Muscle layer of colon (tissue), 2 donors: ENCODE results near the gene XRCC2.
"Not testable (repeated sequence)": the region's sequence is repeated elsewhere in the genome, so short reads cannot be mapped to it uniquely, and the experiment has no call there.

Source experiments
- H3K27ac ChIP-seq: one replicate; pipeline ENCODE4 v1.7.0; 2013; ENCODE audit warnings: low read depth, mild to moderate bottlenecking, low read length, moderate library complexity
- H3K27me3 ChIP-seq, 2 donors: one replicate each; pipeline ENCODE4 v1.7.0; 2013; ENCODE audit warnings: low read length in 2 of 2, mild to moderate bottlenecking in 2 of 2; ENCODE audit not compliant: insufficient read depth in 2 of 2, control insufficient read depth in 1 of 2
- H3K36me3 ChIP-seq: one replicate; pipeline ENCODE4 v1.7.0; 2013; ENCODE audit warnings: mild to moderate bottlenecking, low read length; ENCODE audit not compliant: insufficient read depth
- H3K4me1 ChIP-seq: one replicate; pipeline ENCODE4 v1.7.0; 2013; ENCODE audit warnings: mild to moderate bottlenecking, low read length; ENCODE audit not compliant: insufficient read depth
- H3K4me3 ChIP-seq, 2 donors: one replicate each; pipeline ENCODE4 v1.7.0; 2013; ENCODE audit warnings: low read length in 2 of 2, low read depth in 1 of 2, mild to moderate bottlenecking in 1 of 2, moderate library complexity in 1 of 2
- H3K9ac ChIP-seq: one replicate; pipeline ENCODE4 v1.7.0; 2013; ENCODE audit warnings: low read length
- H3K9me3 ChIP-seq: one replicate; pipeline ENCODE4 v1.7.0; 2013; ENCODE audit warnings: mild to moderate bottlenecking, low read length
- donor health status: abdominal sarcoma.
- donor health status: Adenocarcinoma of cecum.

XRCC2 gene

GRCh38 chr7:152675759-152676636 is at the start of gene XRCC2:
TSS of gene XRCC2 (minus strand) at chr7:152676141. CDS start at chr7:152676079, 62 bp downstream.
- Histone ChIP-seq H3K36me3 (no peaks in the 10 kb centered on the region), H3K9me3 (no peaks in the 10 kb centered on the region), H3K9ac (no peak within 1 kb of the TSS), H3K4me1 (peaks cover 6% of the 10 kb centered on the region), H3K27me3 (no peaks in the 10 kb centered on the region), H3K27ac (peak within 1 kb of the TSS; percentile 80), H3K4me3 (peak within 1 kb of the TSS; percentile 64 to 70)

DNA sequence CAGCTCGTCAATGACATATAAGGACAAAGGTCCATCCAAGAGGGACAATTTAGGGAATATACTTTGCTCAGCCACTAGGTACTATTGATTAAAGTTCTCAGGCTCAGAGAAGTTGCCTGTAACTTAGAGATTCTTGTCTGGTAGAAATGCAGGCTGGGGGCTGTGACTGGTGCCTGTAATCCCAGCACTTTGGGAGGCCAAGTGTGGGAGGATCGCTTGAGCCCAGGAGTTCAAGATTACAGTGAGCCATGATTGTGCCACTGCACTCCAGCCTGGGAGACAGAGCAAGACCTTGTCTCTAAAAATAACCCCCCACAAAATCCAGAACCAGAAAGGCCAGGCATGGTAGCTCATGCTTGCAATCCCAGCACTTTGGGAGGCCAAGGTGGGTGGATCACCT is 47.4 kb upstream of the XRCC2 start:
- Histone ChIP-seq H3K36me3 (no peaks in the 10 kb centered on the region), H3K9ac (no peak overlapping the region)

DNA sequence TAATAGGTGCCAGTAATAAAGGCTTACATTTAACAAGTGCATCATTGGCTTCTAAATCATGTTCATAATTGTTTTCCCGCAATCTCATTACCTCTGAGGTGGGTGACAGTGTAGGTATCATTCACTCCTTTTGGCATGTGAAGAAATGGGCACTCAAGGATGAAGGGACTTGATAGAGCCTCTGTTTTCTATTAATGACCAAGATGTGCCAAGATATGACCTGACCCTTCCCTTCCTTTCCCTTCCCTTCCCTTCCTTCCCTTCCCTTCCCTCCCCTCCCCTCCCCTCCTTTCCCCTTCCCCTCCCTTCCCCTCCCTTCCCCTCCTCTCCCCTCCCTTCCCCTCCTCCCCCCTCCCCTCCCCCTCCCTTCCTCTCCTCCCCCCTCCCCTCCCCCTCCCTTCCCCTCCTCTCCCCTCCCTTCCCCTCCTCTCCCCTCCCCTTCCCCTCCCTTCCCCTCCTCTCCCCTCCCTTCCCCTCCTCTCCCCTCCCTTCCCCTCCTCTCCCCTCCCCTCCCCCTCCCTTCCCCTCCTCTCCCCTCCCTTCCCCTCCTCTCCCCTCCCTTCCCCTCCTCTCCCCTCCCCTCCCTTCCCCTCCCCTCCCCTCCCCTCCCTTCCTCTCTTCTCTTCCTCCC is 36.6 kb upstream of the XRCC2 start:
- not testable (repeated sequence) for H3K27ac ChIP-seq, H3K9me3 ChIP-seq

More for the DNA sequence above, 47.4 kb upstream of the XRCC2 start:
- Histone ChIP-seq H3K4me3 (no peak overlapping the region), H3K4me1 (no peaks in the 10 kb centered on the region), H3K27me3 (no peaks in the 10 kb centered on the region), H3K9me3 (no peaks in the 10 kb centered on the region), H3K27ac (no peak overlapping the region)

GRCh38 chr7:152711444-152711944 is 35.6 kb upstream of the XRCC2 start:
- H3K9me3 ChIP-seq, result no peaks in the 10 kb centered on the region
- H3K27ac ChIP-seq, result no peak overlapping the region
- no peaks in the 10 kb centered on the region for H3K36me3 ChIP-seq
- no peaks in the 10 kb centered on the region for H3K4me1 ChIP-seq
- H3K27me3 ChIP-seq, result no peaks in the 10 kb centered on the region
- no peak overlapping the region for H3K4me3 ChIP-seq
- no peak overlapping the region for H3K9ac ChIP-seq

More for the DNA sequence above, 36.6 kb upstream of the XRCC2 start:
- not testable (repeated sequence) for H3K36me3 ChIP-seq, H3K27me3 ChIP-seq, H3K4me3 ChIP-seq, H3K4me1 ChIP-seq, H3K9ac ChIP-seq

GRCh38 chr7:152710153-152710442 is 34.2 kb upstream of the XRCC2 start:
- Histone ChIP-seq H3K4me3 (no peak overlapping the region), H3K36me3 (no peaks in the 10 kb centered on the region), H3K27ac (no peak overlapping the region), H3K27me3 (no peaks in the 10 kb centered on the region), H3K9me3 (no peaks in the 10 kb centered on the region), H3K4me1 (no peaks in the 10 kb centered on the region), H3K9ac (no peak overlapping the region)

DNA sequence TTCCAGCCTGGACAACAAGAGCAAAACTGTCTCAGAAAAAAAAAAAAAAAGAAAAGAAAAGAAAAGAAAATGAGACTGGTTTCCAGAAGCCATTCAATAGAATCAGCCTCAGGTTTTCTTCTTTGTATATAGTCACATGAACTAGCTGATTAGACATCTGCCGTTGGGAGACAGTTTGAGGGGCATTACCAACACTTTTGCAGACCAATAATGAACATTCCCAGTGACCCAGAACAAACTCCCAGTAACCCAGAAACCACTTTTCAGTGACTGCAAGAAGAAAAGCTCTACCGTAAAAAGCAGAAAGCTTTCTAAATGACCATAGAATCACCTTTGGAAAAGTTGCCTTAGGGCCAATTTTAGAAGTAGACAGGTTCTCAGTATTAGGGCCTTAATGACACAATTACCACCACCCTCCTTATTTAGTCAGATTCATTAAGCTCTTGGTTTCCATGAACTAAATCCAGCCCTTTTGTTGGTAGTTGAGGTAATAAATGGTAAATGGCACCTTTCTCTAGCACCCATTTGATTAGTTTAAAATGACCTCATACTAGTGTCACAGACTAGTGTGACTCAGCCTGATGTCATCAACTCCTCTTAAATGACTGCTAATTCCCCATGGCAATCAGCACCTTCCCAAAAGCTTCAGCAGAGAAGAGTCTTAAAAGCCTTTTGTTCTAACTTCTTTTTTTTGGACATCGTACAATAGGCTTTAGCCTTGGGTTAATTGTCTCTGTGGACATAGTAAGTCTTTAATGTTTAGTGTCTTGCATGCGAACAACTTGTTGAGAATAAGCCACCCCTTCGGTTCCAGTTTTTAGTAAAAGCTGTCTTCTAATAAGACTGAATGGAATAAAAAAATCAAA is 33.6 kb upstream of the XRCC2 start:
- Histone ChIP-seq H3K4me3 (no peak overlapping the region), H3K36me3 (no peaks in the 10 kb centered on the region), H3K9ac (no peak overlapping the region), H3K4me1 (no peaks in the 10 kb centered on the region), H3K27me3 (no peaks in the 10 kb centered on the region), H3K9me3 (no peaks in the 10 kb centered on the region), H3K27ac (no peak overlapping the region)

GRCh38 chr7:152704796-152705384 is 28.9 kb upstream of the XRCC2 start:
- Histone ChIP-seq H3K4me1 (no peaks in the 10 kb centered on the region), H3K9ac (no peak overlapping the region), H3K36me3 (no peaks in the 10 kb centered on the region), H3K27ac (no peak overlapping the region), H3K9me3 (no peaks in the 10 kb centered on the region), H3K27me3 (no peaks in the 10 kb centered on the region), H3K4me3 (no peak overlapping the region)

GRCh38 chr7:152699079-152699478 is 23.1 kb upstream of the XRCC2 start:
- no peaks in the 10 kb centered on the region for H3K9me3 ChIP-seq
- no peaks in the 10 kb centered on the region for H3K36me3 ChIP-seq
- no peaks in the 10 kb centered on the region for H3K4me1 ChIP-seq
- no peak overlapping the region for H3K9ac ChIP-seq
- no peaks in the 10 kb centered on the region for H3K27me3 ChIP-seq
- H3K27ac ChIP-seq, result no peak overlapping the region
- H3K4me3 ChIP-seq, result no peak overlapping the region

DNA sequence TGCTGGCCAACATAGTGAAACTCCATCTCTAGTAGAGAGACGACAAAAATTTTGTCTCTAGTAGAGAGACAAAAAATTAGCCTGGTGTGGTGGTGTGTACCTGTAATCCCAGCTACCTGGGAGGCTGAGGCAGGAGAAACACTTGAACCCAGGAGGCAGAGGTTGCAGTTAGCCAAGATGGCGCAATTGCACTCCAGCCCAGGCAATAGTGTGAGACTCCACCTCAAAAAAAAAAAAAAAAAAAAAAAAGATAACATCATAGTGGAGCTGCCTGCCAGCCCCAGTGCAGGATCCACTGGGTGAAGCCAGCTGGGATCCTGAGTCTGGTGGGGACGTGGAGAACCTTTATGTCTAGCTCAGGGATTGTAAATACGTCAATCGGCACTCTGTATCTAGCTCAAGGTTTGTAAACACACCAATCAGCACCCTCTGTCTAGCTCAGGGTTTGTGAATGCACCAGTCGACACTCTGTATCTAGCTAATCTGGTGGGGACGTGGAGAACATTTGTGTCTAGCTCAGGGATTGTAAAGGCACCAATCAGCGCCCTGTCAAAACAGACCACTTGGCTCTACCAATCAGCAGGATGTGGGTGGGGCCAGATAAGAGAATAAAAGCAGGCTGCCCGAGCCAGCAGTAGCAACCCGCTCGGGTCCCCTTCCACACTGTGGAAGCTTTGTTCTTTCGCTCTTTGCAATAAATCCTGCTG is 21.5 kb upstream of the XRCC2 start:
- not testable (repeated sequence) for H3K27ac ChIP-seq, H3K36me3 ChIP-seq, H3K4me1 ChIP-seq, H3K9ac ChIP-seq, H3K9me3 ChIP-seq, H3K4me3 ChIP-seq, H3K27me3 ChIP-seq

DNA sequence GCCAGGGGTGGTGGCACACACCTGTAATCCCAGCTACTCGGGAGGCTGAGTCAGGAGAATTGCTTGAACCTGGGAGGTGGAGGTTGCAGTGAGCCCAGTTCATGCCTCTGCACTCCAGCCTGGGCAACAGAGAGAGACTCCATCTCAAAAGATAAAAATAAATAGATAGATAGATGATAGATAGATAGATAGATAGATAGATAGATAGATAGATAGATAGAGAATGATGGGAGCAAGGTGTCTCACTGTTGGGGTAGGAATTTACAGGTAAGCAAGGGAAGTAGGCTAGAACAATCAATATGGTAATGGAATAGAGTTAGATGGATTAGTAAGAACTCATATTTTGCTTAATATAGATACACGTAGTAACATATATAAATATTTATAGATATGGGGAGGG is 16.3 kb upstream of the XRCC2 start:
- H3K4me1 ChIP-seq, H3K36me3 ChIP-seq, H3K27ac ChIP-seq, H3K9ac ChIP-seq, H3K4me3 ChIP-seq, H3K9me3 ChIP-seq, H3K27me3 ChIP-seq: not testable (repeated sequence)
